Testis (tissue), 2 donors: Measurements from ENCODE around the gene CARD10.

ENCODE experiments used
- CTCF ChIP-seq, 3 experiments: fragments of 450-650 bp in 2 of 3; fragments of 200-600 bp in 1 of 3; sonication (generic) in 1 of 3; IDR thresholded peaks; one replicate each; pipeline ENCODE4 v1.5.1; 2016 to 2019; ENCODE audit warnings: antibody characterized with exemption in 3 of 3, mild to moderate bottlenecking in 2 of 3, moderate library complexity in 1 of 3
- POLR2A ChIP-seq: fragments of 450-650 bp; IDR thresholded peaks from one replicate; pipeline ENCODE4 v1.6.1; 2017; ENCODE audit warnings: antibody characterized with exemption, mild to moderate bottlenecking, moderate library complexity

- TF ChIP-seq CTCF (IDR thresholded peaks at IDR 0.05): no peak
- TF ChIP-seq POLR2A: no peak
Measured at GRCh38 chr22:37556710-37557109, 37.5 kb upstream of the CARD10 start.
